ENCODE data around the gene HMCN2.
"Not testable (repeated sequence)": the region's sequence is repeated elsewhere in the genome, so short reads cannot be mapped to it uniquely, and the experiment has no call there.

Gene HMCN2

DNA sequence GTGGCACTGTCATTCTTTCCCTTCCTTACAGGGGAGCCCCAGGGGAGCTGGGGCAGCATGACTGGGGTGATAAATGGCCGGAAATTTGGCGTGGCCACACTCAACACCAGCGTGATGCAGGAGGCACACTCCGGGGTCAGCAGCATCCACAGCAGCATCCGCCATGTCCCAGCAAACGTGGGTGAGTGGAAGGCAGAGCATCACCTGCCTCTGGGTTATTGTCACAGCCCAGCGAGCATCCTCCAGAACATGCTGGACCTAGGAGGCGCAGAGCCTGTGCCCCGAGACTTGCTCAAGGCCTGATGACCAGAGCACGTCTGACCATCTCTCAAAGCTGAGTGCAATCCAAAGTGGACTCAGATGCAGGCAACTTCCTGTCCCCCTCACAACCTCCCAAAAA is 157.0 kb downstream of the HMCN2 start:
- no peak for DNase-seq

DNA sequence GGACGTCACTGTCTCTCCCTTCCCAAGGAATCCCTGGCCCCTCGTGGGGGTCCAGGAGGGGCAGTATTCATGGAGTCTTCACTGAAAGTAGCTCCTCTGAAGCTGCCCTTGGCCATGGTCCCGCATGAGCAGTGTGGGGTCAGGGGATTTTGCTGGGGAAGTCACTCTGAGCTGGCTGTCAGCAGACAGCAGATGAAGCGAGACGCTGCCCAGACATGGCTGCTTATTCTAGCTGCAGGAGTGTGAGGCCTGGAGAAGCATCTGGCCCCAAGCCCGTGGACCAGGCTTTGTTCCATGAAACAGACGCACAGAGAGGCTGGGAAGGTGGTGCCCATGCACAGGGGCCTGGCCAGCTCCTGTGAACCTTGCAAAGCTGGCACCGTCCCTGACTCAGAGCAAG is 157.7 kb downstream of the HMCN2 start:
- DNase-seq, result no peak

DNA sequence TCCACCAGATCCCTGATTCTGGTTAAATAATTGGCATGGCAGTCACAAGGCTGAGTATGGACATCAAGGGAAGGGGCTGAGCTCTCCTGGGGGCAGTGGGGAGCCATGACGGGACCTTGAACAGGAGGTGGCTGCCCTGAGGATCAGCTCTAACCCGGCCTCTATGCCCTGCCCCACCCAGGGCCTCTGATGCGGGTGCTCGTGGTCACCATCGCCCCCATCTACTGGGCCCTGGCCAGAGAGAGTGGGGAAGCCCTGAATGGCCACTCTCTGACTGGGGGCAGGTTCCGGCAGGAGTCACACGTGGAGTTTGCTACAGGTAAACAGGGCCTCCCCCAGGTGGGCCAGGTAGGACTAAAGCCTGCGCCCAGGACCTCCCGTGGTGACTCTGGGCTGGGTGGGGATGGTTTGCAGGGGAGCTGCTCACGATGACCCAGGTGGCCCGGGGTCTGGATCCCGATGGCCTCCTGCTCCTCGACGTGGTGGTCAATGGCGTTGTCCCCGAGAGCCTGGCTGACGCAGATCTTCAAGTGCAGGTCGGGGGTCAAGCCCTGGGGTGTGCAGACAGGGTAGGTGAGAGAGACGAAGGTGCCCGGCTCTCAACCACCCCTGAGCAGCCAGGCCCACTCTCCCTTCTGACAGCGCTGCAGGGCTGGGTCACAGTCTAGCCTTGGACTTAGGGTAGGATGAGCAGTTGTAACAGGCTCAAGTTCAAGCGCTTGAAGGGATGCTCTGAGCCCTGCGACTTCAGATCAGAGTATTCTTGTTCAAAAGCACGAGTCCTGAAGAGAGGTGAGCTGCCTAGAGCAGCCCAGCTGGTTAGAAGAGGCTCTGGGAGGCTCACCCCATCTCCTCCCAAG is 159.3 kb downstream of the HMCN2 start:
- no peak for DNase-seq

DNA sequence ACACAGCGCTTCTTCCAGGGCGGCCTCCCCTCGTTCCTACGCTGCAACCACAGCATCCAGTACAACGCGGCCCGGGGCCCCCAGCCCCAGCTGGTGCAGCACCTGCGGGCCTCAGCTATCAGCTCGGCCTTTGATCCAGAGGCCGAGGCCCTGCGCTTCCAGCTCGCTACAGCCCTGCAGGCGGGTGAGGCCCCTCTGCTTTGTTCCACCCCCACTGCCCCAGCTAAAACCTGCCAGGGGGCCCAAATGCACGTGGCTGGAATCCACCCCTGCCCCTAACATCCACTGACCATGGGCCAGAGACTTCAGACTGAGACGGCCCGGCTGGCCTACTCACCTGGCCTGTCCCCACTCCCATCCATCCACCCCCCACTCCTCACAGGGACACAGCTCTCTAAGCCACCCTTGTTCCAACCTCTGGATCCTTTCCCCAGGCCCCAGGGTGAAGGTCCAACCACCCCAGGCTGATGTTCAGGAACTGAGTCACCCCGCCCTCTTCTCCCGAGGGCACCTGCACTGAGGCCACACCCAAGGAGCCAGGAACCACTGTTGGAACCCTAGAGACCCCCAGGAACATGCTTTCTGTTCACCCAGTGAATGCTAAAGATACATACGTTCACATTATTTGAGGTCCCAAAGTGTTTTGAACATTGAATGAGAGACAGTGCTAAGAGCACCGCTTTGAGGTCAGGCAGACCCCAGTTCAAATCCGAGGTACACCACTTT is 160.3 kb downstream of the HMCN2 start:
- no peak for DNase-seq

DNA sequence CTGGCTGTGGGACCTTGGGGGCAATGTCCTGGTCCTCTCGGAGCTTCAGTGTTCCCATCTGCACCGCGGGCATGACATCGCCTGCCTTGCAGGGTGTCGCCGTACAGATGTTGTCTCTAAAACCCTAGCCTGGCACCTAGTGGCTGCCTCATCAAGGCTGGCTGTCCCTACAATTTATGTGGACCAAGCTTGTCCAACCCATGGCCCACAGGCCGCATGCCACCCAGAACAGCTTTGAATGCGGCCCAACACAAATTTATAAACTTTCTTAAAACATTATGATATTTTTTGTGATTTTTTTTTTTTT is 160.9 kb downstream of the HMCN2 start:
- no peak for DNase-seq

DNA sequence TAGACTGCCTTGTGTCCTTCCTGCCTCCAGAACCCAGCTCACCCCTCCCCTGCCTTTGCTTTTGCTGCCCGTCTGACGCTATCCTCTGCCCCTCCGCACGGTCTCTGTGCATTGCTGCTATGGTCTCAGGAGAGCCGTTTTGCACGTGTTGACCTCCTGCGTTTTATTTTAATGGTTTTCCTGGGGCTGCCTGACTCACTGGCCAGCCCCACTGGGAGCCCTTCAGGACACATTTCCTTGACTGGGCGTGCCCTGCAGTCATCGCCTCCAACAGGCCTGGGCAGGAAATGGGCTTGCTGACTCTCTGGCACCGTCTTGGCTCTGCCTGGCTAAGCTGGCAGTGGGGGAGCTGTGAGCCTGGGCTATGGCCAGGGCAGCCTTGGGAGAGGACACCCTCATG is 161.3 kb downstream of the HMCN2 start:
- peak; percentile 96 for DNase-seq

DNA sequence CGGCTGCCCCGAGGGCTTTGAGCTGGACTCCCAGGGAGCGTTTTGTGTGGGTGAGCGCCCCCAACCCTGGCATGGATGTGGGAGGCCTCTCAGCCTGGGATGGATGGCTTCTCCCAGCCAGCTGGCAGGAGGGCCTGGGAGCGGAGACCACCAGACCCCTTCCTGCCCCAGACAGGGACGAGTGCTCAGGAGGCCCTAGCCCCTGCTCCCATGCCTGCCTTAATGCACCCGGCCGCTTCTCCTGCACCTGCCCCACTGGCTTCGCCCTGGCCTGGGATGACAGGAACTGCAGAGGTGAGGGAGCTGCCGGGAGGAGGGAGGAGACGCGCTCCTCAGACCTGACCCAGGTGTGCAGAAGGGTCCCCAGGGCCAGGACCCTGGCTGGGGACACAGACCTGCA is 161.8 kb downstream of the HMCN2 start:
- DNase-seq, result no peak

DNA sequence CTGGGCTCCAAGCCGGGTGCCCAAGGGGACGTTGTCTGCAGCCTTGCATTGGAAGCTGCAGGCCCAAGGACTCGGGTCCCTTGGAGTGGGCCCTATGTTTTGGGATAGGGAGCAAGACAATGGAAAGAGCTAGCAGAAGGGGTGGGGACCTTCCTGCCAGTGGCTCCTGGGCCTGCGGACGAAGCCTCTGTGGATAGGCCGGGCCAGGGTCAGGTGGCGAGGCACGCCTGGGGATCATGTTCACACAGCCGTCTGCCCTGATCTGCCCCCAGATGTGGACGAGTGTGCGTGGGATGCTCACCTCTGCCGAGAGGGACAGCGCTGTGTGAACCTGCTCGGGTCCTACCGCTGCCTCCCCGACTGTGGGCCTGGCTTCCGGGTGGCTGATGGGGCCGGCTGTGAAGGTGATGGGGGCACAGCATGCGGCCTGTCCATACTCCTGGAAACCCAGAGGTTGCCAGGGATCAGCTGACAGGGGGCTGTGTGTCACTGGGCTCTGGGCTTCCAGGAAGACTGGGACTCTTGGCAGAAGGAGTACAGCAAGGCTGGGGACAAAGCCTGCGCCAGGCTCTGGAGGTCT is 162.6 kb downstream of the HMCN2 start:
- no peak for DNase-seq

DNA sequence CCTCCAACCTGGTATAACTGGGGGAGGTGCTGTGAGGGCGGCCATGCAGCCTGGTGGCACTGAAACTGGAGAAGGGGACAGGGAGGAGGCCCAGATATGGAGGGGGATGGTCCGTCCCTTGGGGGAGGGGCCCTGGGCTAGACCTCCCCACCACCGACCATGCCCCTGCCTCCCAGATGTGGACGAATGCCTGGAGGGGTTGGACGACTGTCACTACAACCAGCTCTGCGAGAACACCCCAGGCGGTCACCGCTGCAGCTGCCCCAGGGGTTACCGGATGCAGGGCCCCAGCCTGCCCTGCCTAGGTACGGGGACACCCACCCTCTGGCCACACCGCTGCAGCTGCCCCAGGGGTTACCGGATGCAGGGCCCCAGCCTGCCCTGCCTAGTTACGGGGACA is 163.8 kb downstream of the HMCN2 start:
- DNase-seq, result no peak

DNA sequence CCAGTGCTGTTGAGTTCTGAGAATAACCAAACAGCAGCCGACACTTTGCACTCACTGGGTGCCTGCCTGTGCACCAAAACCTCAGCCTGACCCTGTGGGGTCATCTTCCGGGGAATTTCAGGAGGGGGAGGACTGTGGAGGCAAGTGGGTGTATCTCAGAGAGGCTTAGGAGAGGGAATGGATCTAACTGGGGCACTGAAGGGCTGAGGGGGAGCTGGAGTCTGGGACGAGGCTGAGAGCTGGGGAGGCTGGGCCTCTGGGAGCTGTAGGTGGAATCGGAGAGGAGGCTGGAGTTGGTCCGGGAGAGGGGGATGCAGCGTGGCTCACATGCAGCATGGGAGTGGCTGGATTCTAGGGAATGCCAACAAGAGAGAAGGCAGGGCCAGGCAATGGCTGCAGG is 164.3 kb downstream of the HMCN2 start:
- DNase-seq, result no peak

DNA sequence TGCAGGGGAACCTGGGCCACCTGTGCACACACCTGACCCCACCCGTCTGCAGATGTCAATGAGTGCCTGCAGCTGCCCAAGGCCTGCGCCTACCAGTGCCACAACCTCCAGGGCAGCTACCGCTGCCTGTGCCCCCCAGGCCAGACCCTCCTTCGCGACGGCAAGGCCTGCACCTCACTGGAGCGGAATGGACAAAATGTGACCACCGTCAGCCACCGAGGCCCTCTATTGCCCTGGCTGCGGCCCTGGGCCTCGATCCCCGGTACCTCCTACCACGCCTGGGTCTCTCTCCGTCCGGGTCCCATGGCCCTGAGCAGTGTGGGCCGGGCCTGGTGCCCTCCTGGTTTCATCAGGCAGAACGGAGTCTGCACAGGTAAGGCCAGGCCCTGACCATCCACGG is 164.7 kb downstream of the HMCN2 start:
- no peak for DNase-seq

DNA sequence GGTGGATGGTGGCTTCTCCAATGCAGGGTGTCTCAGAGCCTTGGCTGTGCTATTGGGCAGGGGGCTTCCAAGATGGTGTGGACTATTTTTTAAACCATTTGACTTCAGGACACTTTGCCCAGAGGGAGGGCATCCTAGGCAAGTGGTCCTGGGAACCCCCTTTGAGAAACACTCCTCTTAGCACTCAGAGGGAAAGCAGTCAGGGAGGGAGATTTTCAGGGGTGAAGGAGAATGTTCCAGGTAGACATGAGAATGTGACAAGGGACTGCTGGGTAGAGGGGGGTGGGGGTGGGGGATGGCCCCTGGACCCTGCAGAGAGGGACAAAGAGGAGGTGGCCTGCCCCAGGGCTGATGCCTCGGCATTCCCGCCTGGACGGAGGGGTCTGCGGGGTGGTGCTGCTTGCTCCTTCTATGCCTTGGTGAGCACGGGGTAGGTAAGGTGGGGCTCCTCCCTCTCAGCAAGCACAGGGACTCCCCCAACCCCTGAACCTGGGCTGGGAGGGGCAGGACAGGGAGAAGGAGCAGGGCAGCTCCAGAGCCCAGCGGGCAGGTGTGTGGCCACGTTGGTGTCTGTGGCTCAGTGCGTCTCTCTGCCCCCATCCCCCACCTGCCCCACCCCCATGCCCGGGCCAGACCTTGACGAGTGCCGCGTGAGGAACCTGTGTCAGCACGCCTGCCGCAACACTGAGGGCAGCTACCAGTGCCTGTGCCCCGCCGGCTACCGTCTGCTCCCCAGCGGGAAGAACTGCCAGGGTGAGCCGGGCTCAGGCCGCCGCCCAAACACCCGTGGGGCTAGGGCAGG is 165.4 kb downstream of the HMCN2 start:
- no peak for DNase-seq

DNA sequence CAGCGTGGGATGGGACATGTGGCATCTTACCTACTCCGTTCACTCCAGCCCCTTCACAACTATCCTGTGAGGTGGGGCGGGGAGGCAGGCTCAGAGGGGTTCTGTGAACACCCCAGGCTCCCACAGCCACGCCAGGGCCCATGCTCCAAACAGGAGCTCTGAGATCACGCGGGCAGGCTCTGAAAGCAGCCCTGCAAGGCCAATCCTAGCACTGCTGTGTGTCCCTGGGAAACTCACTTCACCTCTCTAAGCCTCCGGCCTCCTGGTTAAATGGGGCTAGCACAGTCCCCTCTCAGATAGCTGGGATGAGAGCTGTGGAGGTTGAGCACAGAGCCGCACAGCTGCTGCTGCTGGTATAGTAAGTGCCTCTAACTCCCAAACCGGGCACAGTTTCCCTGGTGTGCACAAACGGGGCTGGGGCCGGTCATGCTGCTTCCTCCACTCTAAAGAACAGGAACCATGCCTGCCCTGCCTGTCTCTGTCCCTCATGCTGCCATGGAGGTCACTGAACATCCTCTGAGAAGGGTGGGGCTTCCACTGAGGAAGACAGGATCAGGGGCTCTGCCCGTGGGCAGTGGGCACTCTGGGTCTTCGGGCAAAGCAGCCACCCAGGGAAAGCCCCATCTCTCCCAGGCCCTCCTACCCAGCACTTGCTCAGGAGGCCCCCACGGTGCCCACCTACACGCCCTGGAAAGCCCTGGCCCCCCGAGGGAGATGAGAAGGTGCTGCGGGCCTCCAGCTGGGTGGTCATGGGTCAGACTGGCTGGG is 166.2 kb downstream of the HMCN2 start:
- DNase-seq, result no peak

DNA sequence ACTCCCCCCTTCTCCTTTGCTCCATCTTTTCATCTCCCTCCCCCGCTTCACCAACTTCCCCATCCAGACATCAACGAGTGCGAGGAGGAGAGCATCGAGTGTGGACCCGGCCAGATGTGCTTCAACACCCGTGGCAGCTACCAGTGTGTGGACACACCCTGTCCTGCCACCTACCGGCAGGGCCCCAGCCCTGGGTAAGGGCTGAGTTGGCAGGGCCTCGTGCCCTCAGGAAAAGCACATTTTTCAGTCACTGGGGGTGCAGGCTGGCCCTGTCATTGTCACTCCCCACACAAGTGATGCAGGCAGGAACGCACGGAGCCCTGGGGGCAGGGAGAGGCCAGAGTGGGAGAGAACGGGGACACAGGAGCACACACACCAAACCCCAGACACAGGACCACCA is 166.8 kb downstream of the HMCN2 start:
- peak; percentile 83 for DNase-seq

DNA sequence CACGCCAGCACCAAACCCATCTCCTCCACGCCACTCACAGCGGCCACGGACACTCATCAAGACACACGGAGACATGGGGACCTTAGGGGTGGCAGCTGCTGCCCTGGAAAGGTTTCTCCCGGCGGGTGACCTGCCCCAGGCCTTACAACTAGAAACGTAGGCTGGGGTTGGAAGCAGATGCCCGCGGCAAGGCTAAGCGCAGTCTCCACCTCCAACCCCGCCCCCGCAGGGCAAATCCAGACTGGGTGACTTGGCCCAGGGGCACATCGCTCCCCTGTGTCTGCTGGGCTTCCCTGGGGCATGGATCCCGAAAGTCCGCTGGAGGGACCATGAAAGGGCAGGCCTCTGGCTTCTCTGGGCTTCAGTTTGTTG is 167.2 kb downstream of the HMCN2 start:
- no peak for DNase-seq

DNA sequence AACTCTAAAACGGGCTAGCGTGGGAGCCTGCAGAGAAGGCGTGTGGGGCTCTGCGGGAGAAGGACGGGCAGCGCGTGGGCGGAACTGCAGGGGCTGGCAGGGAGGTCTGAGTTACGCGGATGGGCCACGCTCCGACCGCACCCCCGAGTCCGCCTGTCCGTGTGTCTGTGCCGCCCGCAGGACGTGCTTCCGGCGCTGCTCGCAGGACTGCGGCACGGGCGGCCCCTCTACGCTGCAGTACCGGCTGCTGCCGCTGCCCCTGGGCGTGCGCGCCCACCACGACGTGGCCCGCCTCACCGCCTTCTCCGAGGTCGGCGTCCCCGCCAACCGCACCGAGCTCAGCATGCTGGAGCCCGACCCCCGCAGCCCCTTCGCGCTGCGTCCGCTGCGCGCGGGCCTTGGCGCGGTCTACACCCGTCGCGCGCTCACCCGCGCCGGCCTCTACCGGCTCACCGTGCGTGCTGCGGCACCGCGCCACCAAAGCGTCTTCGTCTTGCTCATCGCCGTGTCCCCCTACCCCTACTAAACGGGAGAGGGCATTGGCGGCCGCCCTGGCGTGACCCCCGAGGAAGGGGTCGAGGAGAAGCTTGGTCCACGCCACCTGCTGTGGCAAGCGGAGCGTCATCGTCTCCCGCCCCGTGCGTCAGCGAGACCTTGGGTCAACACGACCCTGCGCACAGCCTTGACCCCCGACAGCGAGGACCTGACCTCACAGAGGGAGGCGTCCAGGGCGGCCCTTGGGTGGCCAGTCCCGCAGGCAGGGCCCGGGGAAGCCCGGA is 167.8 kb downstream of the HMCN2 start:
- no peak for DNase-seq

DNA sequence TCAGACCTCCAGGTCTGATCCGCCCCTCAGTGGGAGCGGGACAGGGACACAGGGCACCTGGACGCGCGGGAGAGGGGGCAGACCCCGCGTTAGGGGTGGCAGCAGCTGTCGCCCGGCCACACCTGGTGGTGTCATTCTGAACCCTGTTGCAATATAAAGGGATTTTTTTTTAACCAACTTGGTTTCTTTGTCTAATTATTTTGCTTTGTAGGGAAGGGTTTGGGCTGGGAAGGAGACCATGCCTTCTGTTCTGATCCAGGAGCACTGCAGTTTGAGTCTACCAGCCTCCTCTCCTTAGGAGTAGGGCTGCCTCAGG is 168.3 kb downstream of the HMCN2 start:
- DNase-seq, result no peak

DNA sequence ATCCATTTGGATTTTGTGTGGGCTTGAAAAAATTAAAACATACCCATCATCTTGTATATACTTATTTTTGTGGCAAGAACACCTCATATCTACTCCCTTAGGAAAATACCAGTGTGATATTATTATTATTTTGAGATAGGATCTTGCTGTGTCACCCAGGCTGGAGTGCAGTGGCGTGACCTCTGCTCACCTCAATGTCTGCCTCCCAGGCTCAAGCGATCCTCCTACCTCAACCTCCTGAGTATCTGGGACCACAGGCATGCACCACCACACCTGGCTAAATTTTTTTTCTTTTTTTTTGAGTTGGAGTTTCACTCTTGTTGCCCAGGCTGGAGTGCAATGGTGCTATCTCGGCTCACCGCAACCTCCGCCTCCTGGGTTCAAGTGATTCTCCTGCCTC is 169.1 kb downstream of the HMCN2 start:
- not testable (repeated sequence) for DNase-seq

DNA sequence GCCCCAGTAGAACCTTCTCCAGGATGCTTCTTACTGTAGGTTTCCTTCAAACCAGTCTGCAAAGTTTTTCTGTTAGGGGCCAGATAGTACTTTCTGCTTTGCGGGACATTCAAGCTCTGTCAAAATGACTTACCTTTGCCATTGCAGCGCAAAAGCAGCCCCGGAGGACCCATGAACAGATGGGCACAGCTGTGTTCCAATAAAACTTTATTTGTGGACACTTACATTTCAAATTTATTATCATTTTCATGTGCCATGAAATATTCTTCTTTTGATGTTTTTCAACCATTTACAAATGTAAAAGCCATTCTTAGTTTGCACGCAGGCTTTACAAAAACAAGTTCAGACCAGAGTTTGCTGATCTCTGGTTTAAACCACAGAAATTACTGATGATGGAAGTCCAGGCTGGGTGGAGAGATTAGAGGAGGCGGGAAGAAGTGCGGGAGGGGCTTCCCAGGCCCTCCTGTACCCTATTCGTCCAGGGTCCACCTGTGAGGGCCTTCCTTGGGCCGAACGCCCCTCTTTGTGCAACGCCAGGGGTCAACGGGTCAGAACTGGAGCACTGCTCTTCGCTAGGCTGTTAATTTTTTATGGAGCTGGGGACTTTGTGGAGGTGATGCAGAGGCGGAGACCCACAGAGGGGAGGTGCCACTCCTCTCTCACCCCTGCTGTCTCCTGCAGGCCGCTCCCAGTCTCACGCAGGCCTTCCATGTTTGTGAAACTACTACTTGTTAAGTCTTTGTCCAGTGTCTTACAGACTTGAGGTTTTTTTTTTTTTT is 171.6 kb downstream of the HMCN2 start:
- no peak for DNase-seq

DNA sequence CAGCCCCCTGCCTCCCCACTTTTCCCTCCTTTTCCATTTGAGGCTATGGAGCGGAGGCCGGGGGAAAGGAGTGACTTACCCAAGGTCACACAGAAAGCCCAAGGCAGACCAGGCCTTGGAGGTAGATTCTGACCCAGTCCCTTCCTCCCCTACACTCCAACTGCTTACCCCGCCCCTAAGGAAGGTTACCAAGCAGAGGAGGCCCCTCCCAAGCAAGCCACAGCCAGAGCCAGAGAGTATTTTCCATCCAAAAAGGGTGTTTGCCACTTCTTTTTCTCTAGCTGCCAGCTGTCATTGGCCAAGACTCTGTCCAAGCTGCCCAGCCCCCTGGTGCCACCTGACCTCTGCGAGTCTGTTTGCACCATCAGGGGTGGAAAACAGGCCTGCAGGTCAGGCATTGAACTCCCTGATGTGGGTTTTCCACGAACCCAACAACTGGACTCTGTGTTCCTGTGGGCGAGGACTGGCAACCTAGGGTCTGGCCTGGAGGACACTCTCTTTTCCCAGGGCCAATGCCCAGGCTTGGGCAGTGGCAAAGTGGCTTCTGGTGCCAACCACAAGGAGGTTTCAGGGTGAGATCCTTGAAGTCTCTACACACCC is 172.9 kb downstream of the HMCN2 start:
- no peak for DNase-seq

DNA sequence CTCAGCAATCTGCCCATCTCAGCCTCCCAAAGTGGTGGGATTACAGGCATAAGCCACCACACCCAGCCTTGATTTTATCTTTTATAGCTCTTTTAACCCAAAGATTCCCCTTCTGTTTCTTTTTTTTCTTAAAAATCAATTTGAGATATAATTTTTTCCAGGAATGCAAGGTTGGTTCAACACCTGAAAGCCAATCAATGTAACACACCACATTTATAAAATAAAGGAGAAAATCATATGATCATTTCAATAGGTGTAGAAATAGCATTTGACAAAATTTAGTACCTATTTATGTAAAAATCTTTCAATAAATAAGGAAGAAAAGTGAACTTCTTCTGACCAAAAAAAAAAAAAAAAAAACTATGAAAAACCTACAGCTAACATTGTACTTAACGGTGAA is 175.5 kb downstream of the HMCN2 start:
- no peak for DNase-seq

All from 8988T (cell line).